Large intestine (tissue), 3 donors: ENCODE measurements around the gene GABPB1. TPM values are rescaled to one million over a fixed set of nuclear protein-coding genes. Genes with fewer than 3 reads are reported as not detected.
"Not testable (repeated sequence)": the region's sequence is repeated elsewhere in the genome, so short reads cannot be mapped to it uniquely, and the experiment has no call there.

ENCODE experiments used
- DNase-seq, 2 donors: peaks; one replicate each; pipeline versions ENCODE4 v3.0.0 to v3.0.0-alpha.2; 2013
- H3K27ac ChIP-seq: one replicate; pipeline ENCODE4 v1.5.1; 2013; ENCODE audit warnings: low read length
- H3K27me3 ChIP-seq: 2 replicates; pipeline ENCODE4 v1.6.1; 2013; ENCODE audit warnings: low read length; ENCODE audit not compliant: control insufficient read depth, insufficient read depth
- H3K36me3 ChIP-seq: 2 replicates; pipeline ENCODE4 v1.6.1; 2013; ENCODE audit warnings: low read length; ENCODE audit not compliant: control insufficient read depth, insufficient read depth
- H3K4me1 ChIP-seq: one replicate; pipeline ENCODE4 v1.6.1; 2013; ENCODE audit warnings: low read length; ENCODE audit not compliant: control insufficient read depth, insufficient read depth
- H3K4me3 ChIP-seq: one replicate; pipeline ENCODE4 v1.5.1; 2013; ENCODE audit warnings: low read length
- H3K9me3 ChIP-seq: one replicate; pipeline ENCODE4 v1.6.1; 2013; ENCODE audit warnings: mild to moderate bottlenecking, low read depth, low read length, moderate library complexity; ENCODE audit not compliant: control insufficient read depth
- WGBS: methylation state at CpG from one replicate; pipeline ENCODE4 v1.1.5; 2013; ENCODE audit warnings: low lambda C conversion rate; ENCODE audit not compliant: insufficient coverage; 5-methylcytosine and 5-hydroxymethylcytosine counted together
- polyA plus RNA-seq: library from polyadenylated mRNA; unstranded; fragments of 120-200 nt; gene quantifications from one replicate; pipeline ENCODE4 v1.2.1, GENCODE V29; 2013

Gene GABPB1
- polyA plus RNA-seq, 1 donor: 16.9 TPM

DNA sequence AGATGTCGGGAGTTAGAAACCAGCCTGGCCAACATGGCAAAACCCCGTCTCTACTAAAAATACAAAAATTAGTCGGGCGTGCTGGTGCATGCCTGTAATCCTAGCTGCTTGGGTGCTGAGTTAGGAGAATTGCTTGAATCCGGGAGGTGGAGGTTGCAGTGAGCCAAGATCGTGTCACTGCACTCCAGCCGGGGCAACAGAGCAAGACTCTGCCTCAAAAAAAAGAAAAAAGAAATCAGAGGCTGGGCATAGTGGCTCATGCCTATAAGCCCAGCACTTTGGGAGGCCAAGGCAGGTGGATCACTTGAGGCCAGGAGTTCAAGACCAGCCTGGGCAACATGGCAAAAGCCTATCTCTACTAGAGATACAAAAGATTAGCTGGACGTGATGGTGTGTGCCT is 14.6 kb upstream of the GABPB1 start:
- not testable (repeated sequence) for H3K4me1 ChIP-seq, H3K27ac ChIP-seq, H3K36me3 ChIP-seq, H3K4me3 ChIP-seq, H3K9me3 ChIP-seq, H3K27me3 ChIP-seq, DNase-seq
- 93% methylated on average over 2 of the region's 8 CpGs for WGBS

DNA sequence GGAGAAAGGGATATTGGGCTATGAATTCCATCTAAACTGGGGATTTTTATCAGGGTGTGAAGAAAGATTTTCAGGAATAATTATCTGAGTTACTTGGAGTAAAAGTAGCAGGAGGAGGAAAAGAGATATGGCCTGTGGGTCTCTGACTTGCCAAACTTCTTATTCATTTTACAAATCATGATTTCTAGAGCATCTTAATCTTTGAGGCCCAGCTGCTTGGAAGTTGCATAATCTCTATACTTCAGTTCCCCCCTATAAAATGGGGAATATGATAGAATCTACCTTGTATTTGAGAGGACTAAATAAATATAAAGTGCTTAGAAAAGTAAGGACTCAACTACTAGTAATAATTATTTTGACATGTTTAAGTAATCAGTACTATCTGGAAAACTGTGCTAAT is 11.0 kb upstream of the GABPB1 start:
- peaks cover 14% of the 10 kb centered on the region for H3K36me3 ChIP-seq
- H3K27ac ChIP-seq: no peak overlapping the region
- no peak for DNase-seq
- no peaks in the 10 kb centered on the region for H3K9me3 ChIP-seq
- H3K4me3 ChIP-seq: no peak overlapping the region
- H3K27me3 ChIP-seq: no peaks in the 10 kb centered on the region
- H3K4me1 ChIP-seq: no peaks in the 10 kb centered on the region

DNA sequence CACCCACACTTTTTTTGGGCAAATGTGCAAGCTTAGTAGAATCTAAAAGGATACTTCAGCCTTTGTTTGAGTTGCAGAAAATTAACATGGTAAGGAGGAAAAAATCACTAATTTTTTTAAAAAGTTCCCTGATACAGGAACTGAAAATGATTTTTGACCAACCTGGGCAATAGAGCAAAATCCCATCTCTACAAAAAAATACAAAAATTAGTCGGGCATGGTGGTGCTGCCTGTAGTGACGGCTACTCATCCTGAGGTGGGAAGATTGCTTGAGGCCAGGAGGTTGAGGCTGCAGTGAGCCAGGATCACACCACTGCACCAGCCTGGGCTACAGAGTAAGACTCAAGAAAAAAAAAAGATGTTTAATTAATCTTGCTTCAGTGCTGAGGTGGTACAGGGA is 10.6 kb upstream of the GABPB1 start:
- Histone ChIP-seq H3K27me3 (no peaks in the 10 kb centered on the region), H3K4me3 (no peak overlapping the region), H3K36me3 (peaks cover 12% of the 10 kb centered on the region), H3K9me3 (no peaks in the 10 kb centered on the region), H3K27ac (no peak overlapping the region), H3K4me1 (no peaks in the 10 kb centered on the region)
- no peak for DNase-seq
- no CpG with 5 or more reads among the region's 2 CpGs for WGBS

DNA sequence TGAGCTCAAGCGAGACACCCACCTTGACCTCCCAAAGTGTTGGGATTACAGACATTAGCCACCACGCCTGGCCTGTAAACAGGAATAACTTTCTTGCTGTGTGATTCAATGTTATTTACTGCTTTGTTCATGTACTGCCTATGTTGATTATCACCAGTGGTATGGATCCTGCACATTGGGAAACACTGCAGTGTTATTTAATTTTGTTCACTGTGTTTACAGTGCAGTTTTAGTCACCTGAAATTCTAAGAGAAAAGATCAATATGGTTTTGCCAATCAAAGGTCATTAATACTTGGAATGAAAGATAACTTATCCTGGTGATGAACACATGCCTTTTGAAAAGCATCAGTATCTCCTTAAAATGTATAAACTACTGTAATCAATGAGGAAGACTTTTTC is 8.6 kb upstream of the GABPB1 start:
- no CpG with 5 or more reads among the region's 2 CpGs for WGBS
- no peak for DNase-seq
- H3K27ac ChIP-seq: no peak overlapping the region
- peaks cover 16% of the 10 kb centered on the region for H3K36me3 ChIP-seq
- no peaks in the 10 kb centered on the region for H3K4me1 ChIP-seq
- H3K27me3 ChIP-seq: no peaks in the 10 kb centered on the region
- H3K9me3 ChIP-seq: no peaks in the 10 kb centered on the region
- no peak overlapping the region for H3K4me3 ChIP-seq

DNA sequence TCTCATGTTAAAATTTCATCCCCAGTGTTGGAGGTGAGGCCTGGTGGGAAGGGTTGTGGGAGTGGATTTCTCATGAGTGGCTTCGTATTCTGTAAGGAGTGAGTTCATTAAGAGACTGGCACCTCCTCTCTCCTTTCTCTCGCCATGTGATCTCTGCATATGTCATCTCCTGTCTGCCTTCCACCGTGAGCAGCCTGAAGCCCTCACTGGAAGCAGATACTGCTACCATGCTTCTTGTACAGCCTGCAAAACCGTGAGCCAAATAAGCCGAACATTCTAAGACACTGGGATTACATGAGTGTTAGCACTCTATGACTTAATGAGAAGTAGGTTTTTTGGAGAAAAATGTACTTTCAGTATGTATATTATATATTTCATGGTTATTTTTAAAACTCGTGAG is 6.8 kb upstream of the GABPB1 start:
- H3K27me3 ChIP-seq: no peaks in the 10 kb centered on the region
- no peak overlapping the region for H3K27ac ChIP-seq
- H3K4me3 ChIP-seq: no peak overlapping the region
- H3K9me3 ChIP-seq: no peaks in the 10 kb centered on the region
- WGBS: no CpG with 5 or more reads among the region's 6 CpGs
- no peak for DNase-seq
- peaks cover 16% of the 10 kb centered on the region for H3K36me3 ChIP-seq
- peaks cover 4% of the 10 kb centered on the region for H3K4me1 ChIP-seq

DNA sequence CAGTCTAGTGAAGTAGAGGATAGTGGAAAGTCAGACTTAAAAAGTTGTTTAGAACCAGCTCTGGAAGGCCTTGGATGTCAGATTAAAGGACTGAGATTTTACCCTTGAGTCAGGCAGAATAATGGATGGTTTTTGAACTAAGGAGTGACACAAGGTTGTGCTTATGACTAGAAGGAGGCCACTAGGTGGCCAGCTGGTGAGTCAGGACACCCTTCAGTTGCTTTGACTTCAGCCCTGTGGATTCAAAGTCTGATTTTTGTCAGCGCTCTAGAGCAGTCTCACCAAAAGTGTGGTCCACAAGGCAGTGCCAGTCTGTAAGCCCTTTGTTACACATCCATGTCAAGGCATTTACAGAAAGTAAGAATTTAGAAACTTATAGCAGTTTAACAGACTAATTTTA is 3.8 kb upstream of the GABPB1 start:
- H3K4me1 ChIP-seq: peaks cover 10% of the 10 kb centered on the region
- no CpG with 5 or more reads among the region's 1 CpG for WGBS
- DNase-seq: peak; percentile 19 to 37
- H3K27ac ChIP-seq: no peak overlapping the region
- no peaks in the 10 kb centered on the region for H3K9me3 ChIP-seq
- H3K4me3 ChIP-seq: no peak overlapping the region
- peaks cover 16% of the 10 kb centered on the region for H3K36me3 ChIP-seq
- H3K27me3 ChIP-seq: no peaks in the 10 kb centered on the region

DNA sequence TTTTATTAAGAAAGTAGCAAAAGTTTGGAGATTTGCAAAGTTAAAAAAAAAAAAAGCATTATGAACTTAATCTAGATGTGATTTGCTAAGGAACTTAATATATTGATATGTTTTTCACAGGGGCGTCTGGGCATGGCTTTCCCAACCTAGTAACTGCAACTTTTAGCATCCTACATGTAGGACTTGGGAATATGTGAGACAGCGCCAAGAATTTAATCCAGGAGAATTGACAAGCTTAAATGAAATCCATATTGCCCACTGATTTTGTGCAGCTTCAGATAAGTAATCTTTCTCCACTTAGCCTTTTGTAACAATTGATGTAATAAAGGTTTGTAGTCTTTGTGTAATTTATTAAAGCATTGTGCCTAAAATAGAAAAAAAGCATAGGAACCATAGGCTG is 982 bp upstream of the GABPB1 start:
- no peaks in the 10 kb centered on the region for H3K27me3 ChIP-seq
- no CpG with 5 or more reads among the region's 2 CpGs for WGBS
- peaks cover 5% of the 10 kb centered on the region for H3K36me3 ChIP-seq
- no peak for DNase-seq
- H3K4me3 ChIP-seq: peak overlapping the region; percentile 95
- peaks cover 17% of the 10 kb centered on the region for H3K4me1 ChIP-seq
- peak overlapping the region; percentile 98 for H3K27ac ChIP-seq
- no peaks in the 10 kb centered on the region for H3K9me3 ChIP-seq

DNA sequence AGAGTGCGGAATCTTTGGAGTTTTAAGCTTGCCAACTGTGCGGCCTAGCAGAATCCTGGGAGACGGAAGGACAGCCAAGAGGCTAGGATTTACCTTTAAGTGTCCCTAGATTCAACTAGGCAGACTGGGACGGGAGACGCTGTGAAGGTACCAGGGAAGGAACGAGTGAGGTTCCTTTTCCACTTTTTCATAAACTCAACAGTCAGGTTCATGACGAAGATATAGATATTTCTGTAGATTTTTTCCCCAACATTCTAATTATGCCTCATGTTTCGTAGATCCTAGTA is 564 bp upstream of the GABPB1 start:
- DNase-seq: no peak
- Histone ChIP-seq H3K27me3 (no peaks in the 10 kb centered on the region), H3K4me1 (peaks cover 17% of the 10 kb centered on the region), H3K36me3 (peaks cover 4% of the 10 kb centered on the region), H3K27ac (peak overlapping the region; percentile 98), H3K4me3 (peak overlapping the region; percentile 95), H3K9me3 (no peaks in the 10 kb centered on the region)
- no CpG with 5 or more reads among the region's 8 CpGs for WGBS

DNA sequence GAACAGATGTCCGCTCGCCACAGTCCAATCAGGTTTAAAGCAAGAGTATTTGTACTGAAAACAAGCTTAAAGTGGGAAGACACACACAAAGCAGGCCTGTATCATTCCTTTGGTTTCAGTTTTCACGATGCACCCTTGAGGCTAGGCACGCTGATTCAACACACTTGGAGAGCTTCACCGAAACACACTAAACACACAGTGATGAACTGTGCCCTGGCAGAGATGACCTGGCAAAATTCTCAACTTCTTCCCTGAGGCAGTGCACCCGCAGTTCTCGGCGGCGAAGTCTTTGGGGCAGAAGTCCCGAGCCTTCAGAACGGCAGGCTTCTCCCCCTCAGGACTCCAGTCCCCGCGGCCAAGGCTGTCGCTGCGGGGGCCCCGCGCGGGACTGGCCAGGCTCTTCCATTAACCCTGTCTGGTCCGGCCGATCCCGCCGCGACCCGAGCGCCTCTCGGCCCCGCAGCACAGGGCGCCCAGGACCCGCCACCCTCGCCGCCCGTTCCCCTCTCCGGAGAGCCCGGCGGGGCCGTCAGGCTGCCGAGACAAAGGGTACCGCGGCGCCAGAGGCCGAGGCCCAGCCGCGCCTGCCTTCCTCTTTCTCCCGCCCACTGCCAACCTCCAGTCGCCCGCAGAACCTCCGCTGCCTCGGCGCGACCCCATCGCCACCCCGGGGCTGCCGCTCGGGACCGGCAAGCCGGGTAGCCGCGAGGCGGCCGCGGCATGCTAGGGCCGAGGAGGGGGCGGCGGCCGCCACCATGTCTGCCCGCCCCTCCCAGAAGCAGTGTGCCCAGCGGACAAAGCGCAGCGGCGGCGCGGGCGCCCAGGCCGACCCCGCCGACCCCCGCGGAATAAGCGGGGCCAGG is 792 bp downstream of the GABPB1 start:
- Histone ChIP-seq H3K27me3 (no peaks in the 10 kb centered on the region), H3K4me3 (peak overlapping the region; percentile 95)
- no CpG with 5 or more reads among the region's 79 CpGs for WGBS

DNA sequence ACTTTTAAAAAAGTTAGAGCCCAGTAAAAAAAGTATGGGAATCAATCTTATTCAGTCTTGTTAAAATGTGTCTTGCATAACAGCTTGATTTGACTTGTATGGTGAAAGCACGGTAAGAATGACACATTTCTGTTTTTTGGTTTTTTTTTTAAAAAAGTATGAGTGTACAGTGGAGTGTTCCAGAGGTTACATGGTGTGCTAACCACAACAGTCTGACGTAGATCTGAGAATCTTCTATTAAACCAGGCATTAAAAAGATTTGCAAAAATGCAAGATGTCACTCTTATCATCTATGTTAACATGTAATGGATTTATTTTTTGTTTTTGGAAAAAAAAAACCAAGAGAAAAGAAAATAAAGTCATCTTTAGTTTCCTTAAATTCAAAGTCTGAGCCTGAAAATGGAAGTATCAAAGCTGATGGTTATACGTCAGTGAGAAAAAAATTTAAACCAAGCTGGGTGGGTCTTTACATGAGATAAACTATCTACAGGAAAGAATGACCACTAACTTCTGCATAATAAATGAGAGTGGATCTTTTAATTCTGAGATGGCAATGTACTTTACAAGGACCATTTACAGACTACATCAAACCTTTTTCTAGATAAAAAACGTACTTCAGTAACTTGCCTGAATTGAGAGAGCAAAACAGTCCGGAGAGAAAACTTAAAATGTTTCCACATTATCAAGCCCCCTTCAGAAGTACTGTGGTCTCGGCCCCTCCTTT is 1.6 kb downstream of the GABPB1 start:
- H3K4me3 ChIP-seq: peak overlapping the region; percentile 95
- no peaks in the 10 kb centered on the region for H3K9me3 ChIP-seq
- WGBS: 0% methylated on average over 2 of the region's 6 CpGs
- H3K27ac ChIP-seq: peak overlapping the region; percentile 98
- H3K36me3 ChIP-seq: no peaks in the 10 kb centered on the region
- peak in 1 of 2 donors; percentile 6 for DNase-seq
- H3K4me1 ChIP-seq: peaks cover 17% of the 10 kb centered on the region
- no peaks in the 10 kb centered on the region for H3K27me3 ChIP-seq

More for the DNA sequence above, 792 bp downstream of the GABPB1 start:
- Histone ChIP-seq H3K4me1 (peaks cover 17% of the 10 kb centered on the region), H3K27ac (peak overlapping the region; percentile 98), H3K9me3 (no peaks in the 10 kb centered on the region), H3K36me3 (no peaks in the 10 kb centered on the region)
- DNase-seq: peak; percentile 70 to 89

DNA sequence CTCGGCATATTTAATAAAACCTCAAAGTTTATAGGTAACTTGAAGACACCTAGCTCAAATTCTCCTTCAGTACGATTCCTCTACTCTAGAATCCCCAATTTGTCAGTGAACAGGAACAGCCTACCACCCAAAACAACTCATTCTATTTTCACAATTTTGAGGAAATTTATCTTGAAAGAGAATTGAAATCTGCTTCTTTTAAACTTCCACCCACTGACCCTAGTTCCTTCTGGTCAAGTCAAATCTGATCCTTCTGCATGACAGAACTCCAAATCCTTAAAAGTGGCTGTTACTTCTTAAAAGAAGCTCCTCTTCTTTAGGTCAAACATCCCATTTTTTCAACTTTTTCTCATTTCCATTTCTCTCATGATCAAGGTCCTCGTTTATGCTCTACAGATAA is 4.4 kb downstream of the GABPB1 start:
- no peaks in the 10 kb centered on the region for H3K36me3 ChIP-seq
- H3K4me1 ChIP-seq: peaks cover 7% of the 10 kb centered on the region
- H3K4me3 ChIP-seq: no peak overlapping the region
- WGBS: 83% methylated on average over 3 of the region's 3 CpGs
- DNase-seq: no peak
- H3K27ac ChIP-seq: no peak overlapping the region
- no peaks in the 10 kb centered on the region for H3K27me3 ChIP-seq
- no peaks in the 10 kb centered on the region for H3K9me3 ChIP-seq
